H9 (cell line): ENCODE measurements around the gene ENPP5. TPM values are rescaled to one million over a fixed set of nuclear protein-coding genes. Genes with fewer than 3 reads are reported as not detected.
"Not testable (repeated sequence)": the region's sequence is repeated elsewhere in the genome, so short reads cannot be mapped to it uniquely, and the experiment has no call there.

Experiments used
- DNase-seq: peaks from one replicate; pipeline ENCODE4 v3.0.0-alpha.2; 2017
- H2AFZ ChIP-seq: one replicate; pipeline ENCODE4 v1.6.1; 2013; ENCODE audit warnings: mild to moderate bottlenecking, low read length, control low read depth, moderate library complexity
- H2AK5ac ChIP-seq: 2 replicates; pipeline ENCODE4 v1.6.1; 2013; ENCODE audit warnings: low read length, control low read depth, mixed read lengths; ENCODE audit not compliant: insufficient read length
- H2BK120ac ChIP-seq: one replicate; pipeline ENCODE4 v1.6.1; 2013; ENCODE audit warnings: low read depth, mild to moderate bottlenecking, low read length, control low read depth, inconsistent platforms; ENCODE audit not compliant: poor library complexity, severe bottlenecking
- H2BK12ac ChIP-seq: 2 replicates; pipeline ENCODE4 v1.6.1; 2013; ENCODE audit warnings: low read length, control low read depth, mixed read lengths, low read depth; ENCODE audit not compliant: insufficient read length
- H2BK15ac ChIP-seq: 2 replicates; pipeline ENCODE4 v1.6.1; 2013; ENCODE audit warnings: low read depth, low read length, control low read depth
- H2BK20ac ChIP-seq: one replicate; pipeline ENCODE4 v1.6.1; 2013; ENCODE audit warnings: low read depth, mild to moderate bottlenecking, low read length, control low read depth, inconsistent platforms; ENCODE audit not compliant: poor library complexity, severe bottlenecking
- H2BK5ac ChIP-seq: 2 replicates; pipeline ENCODE4 v1.6.1; 2013; ENCODE audit warnings: low read length, control low read depth, mixed read lengths; ENCODE audit not compliant: insufficient read length
- H3K14ac ChIP-seq: 2 replicates; pipeline ENCODE4 v1.6.1; 2013; ENCODE audit warnings: low read length, control low read depth; ENCODE audit not compliant: insufficient read depth
- H3K18ac ChIP-seq: 2 replicates; pipeline ENCODE4 v1.6.1; 2013; ENCODE audit warnings: low read depth, mild to moderate bottlenecking, mixed read lengths, low read length, control low read depth; ENCODE audit not compliant: insufficient read length
- H3K23ac ChIP-seq: 2 replicates; pipeline ENCODE4 v1.6.1; 2013; ENCODE audit warnings: low read length, control low read depth, mixed read lengths, low read depth; ENCODE audit not compliant: insufficient read length
- H3K23me2 ChIP-seq: 2 replicates; pipeline ENCODE4 v1.6.1; 2013; ENCODE audit warnings: low read depth, mild to moderate bottlenecking, mixed read lengths, low read length, control low read depth; ENCODE audit not compliant: insufficient read length, poor library complexity, severe bottlenecking
- H3K27ac ChIP-seq: 2 replicates; pipeline ENCODE4 v1.5.1; 2013; ENCODE audit warnings: low read length, control low read depth, mixed read lengths, low read depth; ENCODE audit not compliant: insufficient read length
- H3K27me3 ChIP-seq: 2 replicates; pipeline ENCODE4 v1.6.1; 2013; ENCODE audit warnings: low read length, control low read depth, inconsistent platforms; ENCODE audit not compliant: insufficient read depth
- H3K4ac ChIP-seq: 2 replicates; pipeline ENCODE4 v1.6.1; 2013; ENCODE audit warnings: low read depth, mild to moderate bottlenecking, control low read depth, inconsistent platforms, low read length, moderate library complexity
- H3K4me1 ChIP-seq: 2 replicates; pipeline ENCODE4 v1.6.1; 2013; ENCODE audit warnings: low read length, control low read depth, inconsistent platforms; ENCODE audit not compliant: insufficient read depth
- H3K4me2 ChIP-seq: 2 replicates; pipeline ENCODE4 v1.6.1; 2013; ENCODE audit warnings: low read length, control low read depth, mixed read lengths; ENCODE audit not compliant: insufficient read length, insufficient read depth
- H3K56ac ChIP-seq: 2 replicates; pipeline ENCODE4 v1.6.1; 2013; ENCODE audit warnings: low read depth, mild to moderate bottlenecking, mixed read lengths, low read length, control low read depth; ENCODE audit not compliant: insufficient read length
- H3K79me1 ChIP-seq: 2 replicates; pipeline ENCODE4 v1.6.1; 2013; ENCODE audit warnings: low read depth, mild to moderate bottlenecking, moderate library complexity, low read length, control low read depth, inconsistent platforms; ENCODE audit not compliant: insufficient read depth, poor library complexity, severe bottlenecking
- H3K79me2 ChIP-seq: 2 replicates; pipeline ENCODE4 v1.6.1; 2013; ENCODE audit warnings: low read length, control low read depth, inconsistent platforms; ENCODE audit not compliant: insufficient read depth
- H3K9ac ChIP-seq: 2 replicates; pipeline ENCODE4 v1.6.1; 2013; ENCODE audit warnings: low read length, control low read depth, mixed read lengths; ENCODE audit not compliant: insufficient read length; ENCODE audit errors: extremely low read depth
- H3K9me3 ChIP-seq: one replicate; pipeline ENCODE4 v1.6.1; 2013; ENCODE audit warnings: low read depth, low read length, inconsistent platforms; ENCODE audit not compliant: control insufficient read depth
- H3T11ph ChIP-seq: one replicate; pipeline ENCODE4 v1.6.1; 2013; ENCODE audit warnings: mild to moderate bottlenecking, low read length, control low read depth, inconsistent platforms
- H4K20me1 ChIP-seq: one replicate; pipeline ENCODE4 v1.6.1; 2013; ENCODE audit not compliant: control insufficient read depth, insufficient read length, insufficient read depth
- H4K5ac ChIP-seq: 2 replicates; pipeline ENCODE4 v1.6.1; 2013; ENCODE audit warnings: low read depth, mild to moderate bottlenecking, mixed read lengths, low read length, control low read depth; ENCODE audit not compliant: insufficient read length
- H4K8ac ChIP-seq: replicated peaks from 2 replicates; pipeline ENCODE4 v1.6.1; 2013; ENCODE audit warnings: low read length, control low read depth, mixed read lengths, low read depth; ENCODE audit not compliant: insufficient read length
- H4K91ac ChIP-seq: 2 replicates; pipeline ENCODE4 v1.6.1; 2013; ENCODE audit warnings: low read depth, mild to moderate bottlenecking, moderate library complexity, mixed read lengths, low read length, control low read depth; ENCODE audit not compliant: insufficient read length
- H3K27ac Mint-ChIP-seq, 3 experiments: 2 replicates in 2 of 3; 3 replicates in 1 of 3; pipeline ENCODE4 v1.8.0; 2020 to 2021; ENCODE audit warnings: mixed read lengths in 3 of 3, mild to moderate bottlenecking in 1 of 3, moderate library complexity in 1 of 3
- H3K27me3 Mint-ChIP-seq: 2 replicates; pipeline ENCODE4 v1.8.0; 2021; ENCODE audit warnings: low read depth, mild to moderate bottlenecking, moderate library complexity, mixed read lengths
- H3K36me3 Mint-ChIP-seq, 3 experiments: 2 replicates in 2 of 3; 3 replicates in 1 of 3; pipeline ENCODE4 v1.8.0; 2020 to 2021; ENCODE audit warnings: low read depth in 3 of 3, mixed read lengths in 3 of 3; ENCODE audit not compliant: insufficient read depth in 1 of 3
- H3K4me1 Mint-ChIP-seq, 2 experiments: 2 replicates each; pipeline ENCODE4 v1.8.0; 2020; ENCODE audit warnings: mixed read lengths in 2 of 2
- H3K4me3 Mint-ChIP-seq, 2 experiments: 2 replicates in 1 of 2; 3 replicates in 1 of 2; pipeline ENCODE4 v1.8.0; 2020 to 2021; ENCODE audit warnings: mild to moderate bottlenecking in 2 of 2, mixed read lengths in 2 of 2, moderate library complexity in 1 of 2
- H3K9me3 Mint-ChIP-seq, 2 experiments: 2 replicates in 1 of 2; 3 replicates in 1 of 2; pipeline ENCODE4 v1.8.0; 2020; ENCODE audit warnings: mild to moderate bottlenecking in 2 of 2, mixed read lengths in 2 of 2, moderate library complexity in 1 of 2
- WGBS: extraction: QIAGEN DNeasy Blood & Tissue Kit; methylation state at CpG from one replicate; pipeline ENCODE4 v1.1.7; 2013; ENCODE audit warnings: missing lambda C conversion rate, low lambda C conversion rate, mixed read lengths; ENCODE audit not compliant: insufficient read length; ENCODE audit errors: extremely low coverage; 5-methylcytosine and 5-hydroxymethylcytosine counted together
- total RNA-seq: library from RNA; stranded (reverse); gene quantifications from 2 replicates; pipeline ENCODE4 v1.2.1, GENCODE V29; 2021
- TF ChIP-seq, protein P1 (sequence below): fragments of 200-600 bp; sonication (generic); conservative IDR thresholded peaks from 3 replicates; pipeline ENCODE4 v1.8.0; 2021; ENCODE audit warnings: antibody characterized with exemption, mild to moderate bottlenecking

ENPP5 gene
- total RNA-seq, 1 experiment from 2014 or later = 4.6 TPM

DNA sequence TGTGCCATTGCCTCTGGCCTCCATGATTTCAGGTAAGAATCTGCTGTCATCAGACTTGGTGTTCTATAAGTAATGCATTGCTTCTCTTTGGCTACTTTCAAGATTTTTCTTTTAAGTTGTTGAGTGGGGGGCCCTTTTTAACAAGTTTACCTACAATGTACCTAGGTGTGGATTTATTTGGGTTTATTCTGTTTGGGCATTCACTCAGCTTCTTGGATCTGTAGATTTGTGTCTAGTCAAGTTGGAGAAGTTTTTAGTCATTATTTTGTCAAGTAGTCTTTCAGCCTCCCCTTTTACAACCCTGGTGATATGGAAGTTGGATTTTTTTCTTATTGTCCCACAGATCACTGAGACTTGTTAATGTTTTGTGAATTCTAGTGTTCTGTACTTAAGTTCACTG, 14.1 kb downstream of the ENPP5 start:
- Mint-ChIP-seq H3K36me3 (peaks cover 17 to 39% (median 24%) of the 10 kb centered on the region in 3 experiments), H3K9me3 (peaks cover 3 to 9% of the 10 kb centered on the region in 2 experiments; a peak in 3 of 5 replicates), H3K27me3 (no peaks in the 10 kb centered on the region), H3K4me1 (peaks cover 6 to 10% of the 10 kb centered on the region in 2 experiments; a peak in 3 of 4 replicates), H3K4me3 (no peak overlapping the region), H3K27ac (no peak overlapping the region)
- Histone ChIP-seq H2AFZ (no peak overlapping the region), H3K79me1 (no peaks in the 10 kb centered on the region), H4K5ac (no peak overlapping the region), H3K56ac (no peak overlapping the region), H3T11ph (no peak overlapping the region), H3K27ac (no peak overlapping the region), H2BK20ac (no peak overlapping the region), H3K14ac (no peak overlapping the region), H3K4ac (no peak overlapping the region), H2AK5ac (no peak overlapping the region), H4K8ac (no peak overlapping the region), H4K20me1 (no peaks in the 10 kb centered on the region), H2BK12ac (no peak overlapping the region), H3K4me1 (no peaks in the 10 kb centered on the region), H4K91ac (no peak overlapping the region), H3K4me2 (no peak overlapping the region), H3K27me3 (no peaks in the 10 kb centered on the region), H3K23me2 (no peaks in the 10 kb centered on the region), H3K9me3 (no peaks in the 10 kb centered on the region), H3K9ac (no peak overlapping the region), H2BK15ac (no peak overlapping the region), H2BK120ac (no peak overlapping the region), H2BK5ac (no peak overlapping the region), H3K23ac (no peak overlapping the region), H3K79me2 (no peaks in the 10 kb centered on the region), H3K18ac (no peak overlapping the region)
- DNase-seq = no peak
- TF ChIP-seq, protein P1, sequence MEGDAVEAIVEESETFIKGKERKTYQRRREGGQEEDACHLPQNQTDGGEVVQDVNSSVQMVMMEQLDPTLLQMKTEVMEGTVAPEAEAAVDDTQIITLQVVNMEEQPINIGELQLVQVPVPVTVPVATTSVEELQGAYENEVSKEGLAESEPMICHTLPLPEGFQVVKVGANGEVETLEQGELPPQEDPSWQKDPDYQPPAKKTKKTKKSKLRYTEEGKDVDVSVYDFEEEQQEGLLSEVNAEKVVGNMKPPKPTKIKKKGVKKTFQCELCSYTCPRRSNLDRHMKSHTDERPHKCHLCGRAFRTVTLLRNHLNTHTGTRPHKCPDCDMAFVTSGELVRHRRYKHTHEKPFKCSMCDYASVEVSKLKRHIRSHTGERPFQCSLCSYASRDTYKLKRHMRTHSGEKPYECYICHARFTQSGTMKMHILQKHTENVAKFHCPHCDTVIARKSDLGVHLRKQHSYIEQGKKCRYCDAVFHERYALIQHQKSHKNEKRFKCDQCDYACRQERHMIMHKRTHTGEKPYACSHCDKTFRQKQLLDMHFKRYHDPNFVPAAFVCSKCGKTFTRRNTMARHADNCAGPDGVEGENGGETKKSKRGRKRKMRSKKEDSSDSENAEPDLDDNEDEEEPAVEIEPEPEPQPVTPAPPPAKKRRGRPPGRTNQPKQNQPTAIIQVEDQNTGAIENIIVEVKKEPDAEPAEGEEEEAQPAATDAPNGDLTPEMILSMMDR = no peak

DNA sequence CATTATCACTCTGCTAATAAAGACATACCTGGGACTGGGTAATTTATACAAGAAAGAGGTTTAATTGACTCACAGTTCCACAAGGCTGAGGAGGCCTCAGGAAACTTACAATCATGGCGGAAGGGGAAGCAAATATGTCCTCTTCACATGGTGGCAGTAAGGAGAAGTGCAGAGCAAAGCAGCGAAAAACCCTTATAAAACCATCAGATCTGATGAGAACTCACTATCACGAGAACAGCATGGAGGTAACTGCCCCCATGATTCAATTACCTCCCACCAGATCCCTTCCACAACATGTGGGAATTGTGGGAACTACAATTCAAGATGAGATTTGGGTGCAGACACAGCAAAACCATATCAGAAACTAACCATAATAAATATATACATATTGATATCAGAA, 21.7 kb downstream of the ENPP5 start:
- not testable (repeated sequence) for H3K23me2 ChIP-seq, H3K4me3 Mint-ChIP-seq, H4K91ac ChIP-seq, H3K79me1 ChIP-seq, H2BK5ac ChIP-seq, H3K27me3 ChIP-seq, H3K56ac ChIP-seq, H3K18ac ChIP-seq, H2AFZ ChIP-seq, H3K4me1 ChIP-seq, H4K8ac ChIP-seq, H4K20me1 ChIP-seq, DNase-seq, H2BK20ac ChIP-seq, H2AK5ac ChIP-seq, H3K36me3 Mint-ChIP-seq, H3K9ac ChIP-seq, H2BK12ac ChIP-seq, H3K14ac ChIP-seq, H2BK15ac ChIP-seq, H3K4me1 Mint-ChIP-seq, H3K23ac ChIP-seq, H3K9me3 ChIP-seq, H3K4me2 ChIP-seq, H4K5ac ChIP-seq, H3K27ac ChIP-seq, H3K9me3 Mint-ChIP-seq, H3K27me3 Mint-ChIP-seq, H3K27ac Mint-ChIP-seq, H3K79me2 ChIP-seq, H2BK120ac ChIP-seq, H3K4ac ChIP-seq, H3T11ph ChIP-seq
- WGBS = no CpG with 5 or more reads among the region's 3 CpGs
